Fibroblast of lung (primary cell): ENCODE results near the gene ZSCAN21. TPM values are rescaled to one million over a fixed set of nuclear protein-coding genes. Genes with fewer than 3 reads are reported as not detected.

Source experiments
- DNase-seq, 2 donors: peaks; one replicate each; pipeline versions ENCODE4 v3.0.0 to v3.0.0-alpha.2; 2010; ENCODE audit warnings: low read depth in 2 of 2
- H2AFZ ChIP-seq: 2 replicates; pipeline ENCODE4 v1.5.1; 2012; ENCODE audit warnings: low read length, control low read depth, inconsistent platforms
- H3K27ac ChIP-seq: 2 replicates; pipeline ENCODE4 v1.5.1; 2011; ENCODE audit warnings: low read length, control low read depth; ENCODE audit not compliant: insufficient read depth
- H3K27me3 ChIP-seq: 2 replicates; pipeline ENCODE4 v1.5.1; 2011; ENCODE audit warnings: mild to moderate bottlenecking, low read length; ENCODE audit not compliant: control insufficient read depth, insufficient read depth
- H3K36me3 ChIP-seq: 2 replicates; pipeline ENCODE4 v1.5.1; 2011; ENCODE audit warnings: low read length; ENCODE audit not compliant: control insufficient read depth, insufficient read depth
- H3K4me1 ChIP-seq: 2 replicates; pipeline ENCODE4 v1.5.1; 2011; ENCODE audit warnings: low read length; ENCODE audit not compliant: control insufficient read depth, insufficient read depth; ENCODE audit errors: extremely low read depth
- H3K4me2 ChIP-seq: 2 replicates; pipeline ENCODE4 v1.5.1; 2011; ENCODE audit warnings: low read length, control low read depth; ENCODE audit not compliant: insufficient read depth; ENCODE audit errors: extremely low read depth
- H3K4me3 ChIP-seq, 4 experiments: fragments of 200-600 bp in 1 of 4; sonication (generic) in 1 of 4; replicated peaks in 1 of 4; 2 replicates each; pipeline ENCODE4 v1.5.1; 2011 to 2016; ENCODE audit warnings: low read length in 4 of 4, low read depth in 3 of 4, mild to moderate bottlenecking in 3 of 4, control low read depth in 2 of 4, inconsistent platforms in 1 of 4, mixed read lengths in 1 of 4; ENCODE audit not compliant: insufficient read depth in 1 of 4; ENCODE audit errors: control extremely low read depth in 1 of 4
- H3K79me2 ChIP-seq: 2 replicates; pipeline ENCODE4 v1.5.1; 2012; ENCODE audit warnings: mild to moderate bottlenecking, low read length, inconsistent platforms; ENCODE audit not compliant: control insufficient read depth, insufficient read depth
- H3K9ac ChIP-seq: 2 replicates; pipeline ENCODE4 v1.5.1; 2011; ENCODE audit warnings: mild to moderate bottlenecking, low read length, control low read depth; ENCODE audit not compliant: insufficient read depth
- H3K9me3 ChIP-seq: 2 replicates; pipeline ENCODE4 v1.5.1; 2012; ENCODE audit warnings: low read depth, low read length; ENCODE audit not compliant: control insufficient read depth, insufficient read depth
- H4K20me1 ChIP-seq: 2 replicates; pipeline ENCODE4 v1.5.1; 2011; ENCODE audit warnings: low read length; ENCODE audit not compliant: control insufficient read depth, insufficient read depth; ENCODE audit errors: extremely low read depth
- CTCF ChIP-seq, 2 donors: IDR thresholded peaks in 1 of 2; conservative IDR thresholded peaks in 1 of 2; 1 replicate in 1 of 2; 2 replicates in 1 of 2; pipeline ENCODE4 v1.5.1; 2011 to 2012; ENCODE audit warnings: low read length in 2 of 2, control low read depth in 1 of 2, inconsistent platforms in 1 of 2, low read depth in 1 of 2, mild to moderate bottlenecking in 1 of 2
- EZH2 ChIP-seq: IDR thresholded peaks from 2 replicates; pipeline ENCODE4 v1.5.1; 2012; ENCODE audit warnings: low read length, control low read depth, mild to moderate bottlenecking; ENCODE audit errors: missing control alignments
- polyA plus RNA-seq, 2 donors: library from polyadenylated mRNA; depleted of rRNA in 1 of 2; stranded (reverse) in 1 of 2; unstranded in 1 of 2; fragments of >200 nt; gene quantifications; 2 replicates each; pipeline ENCODE4 v1.2.1, GENCODE V29; 2011 to 2012; ENCODE audit warnings: missing spikeins in 1 of 2
- total RNA-seq: library from RNA; depleted of rRNA; stranded (reverse); fragments of >200 nt; gene quantifications from 2 replicates; pipeline ENCODE4 v1.2.1, GENCODE V29; 2014

The ZSCAN21 gene
- total and polyA plus RNA-seq, 2 donors (not counting 1 experiment from before 2014, with no cell fraction given) = 11.1 to 11.3 TPM

- Histone ChIP-seq H3K9me3 (no peaks in the 10 kb centered on the region), H3K36me3 (peaks cover 34% of the 10 kb centered on the region), H4K20me1 (no peaks in the 10 kb centered on the region), H3K4me3 (no peak overlapping the region), H3K79me2 (no peaks in the 10 kb centered on the region), H3K4me2 (no peak overlapping the region), H3K9ac (no peak overlapping the region), H3K4me1 (no peaks in the 10 kb centered on the region), H3K27me3 (no peaks in the 10 kb centered on the region), H3K27ac (no peak overlapping the region), H2AFZ (no peak overlapping the region)
- TF ChIP-seq CTCF (conservative IDR thresholded peaks at IDR 0.05 in 1 of 2, IDR thresholded peaks at IDR 0.05 in 1 of 2; ENCODE audit: low read depth in 1 of 2, low read length in 2 of 2) (no peak), EZH2 (no peak)
- DNase-seq = no peak
Observed at GRCh38 chr7:100111156-100111555, 61.6 kb downstream of the ZSCAN21 start.

GRCh38 chr7:100111914-100112313 is 62.3 kb downstream of the ZSCAN21 start:
- H3K36me3 ChIP-seq = peaks cover 33% of the 10 kb centered on the region

More at GRCh38 chr7:100111914-100112313, 62.3 kb downstream of the ZSCAN21 start:
- TF ChIP-seq EZH2 = no peak
- TF ChIP-seq CTCF (conservative IDR thresholded peaks at IDR 0.05 in 1 of 2, IDR thresholded peaks at IDR 0.05 in 1 of 2; ENCODE audit: low read depth in 1 of 2, low read length in 2 of 2) = no peak
- Histone ChIP-seq H3K4me3 (no peak overlapping the region), H3K4me1 (no peaks in the 10 kb centered on the region), H3K27ac (no peak overlapping the region), H3K79me2 (no peaks in the 10 kb centered on the region), H3K9me3 (no peaks in the 10 kb centered on the region), H3K27me3 (no peaks in the 10 kb centered on the region), H2AFZ (no peak overlapping the region), H3K4me2 (no peak overlapping the region), H4K20me1 (no peaks in the 10 kb centered on the region), H3K9ac (no peak overlapping the region)
- no peak for DNase-seq

Other genes with a start within 250 kb of the ZSCAN21 start
- not detected in 2 replicates for gene CYP3A43, start 221.8 kb upstream of the ZSCAN21 start, total RNA-seq
- gene CYP3A43, start 221.8 kb upstream of the ZSCAN21 start, polyA plus RNA-seq = not detected in 2 replicates
- 0.17 TPM in 1 of 2 replicates, not detected in the other for gene OR2AE1, start 172.7 kb upstream of the ZSCAN21 start, total RNA-seq
- gene OR2AE1, start 172.7 kb upstream of the ZSCAN21 start, polyA plus RNA-seq = 0.07 and 0.10 TPM in 2 replicates
- 31.5 and 35.4 TPM in 2 replicates for gene TRIM4, start 130.2 kb upstream of the ZSCAN21 start, total RNA-seq
- 19.6 and 23.1 TPM in 2 replicates for gene TRIM4, start 130.2 kb upstream of the ZSCAN21 start, polyA plus RNA-seq
- not detected in 2 replicates for gene GJC3, start 120.2 kb upstream of the ZSCAN21 start, total RNA-seq
- not detected in 2 replicates for gene GJC3, start 120.2 kb upstream of the ZSCAN21 start, polyA plus RNA-seq
- gene AZGP1, start 73.7 kb upstream of the ZSCAN21 start, total RNA-seq = not detected in 2 replicates
- not detected in 2 replicates for gene AZGP1, start 73.7 kb upstream of the ZSCAN21 start, polyA plus RNA-seq
- gene ZKSCAN1, start 34.2 kb upstream of the ZSCAN21 start, total RNA-seq = 39.0 and 50.2 TPM in 2 replicates
- 21.0 and 25.3 TPM in 2 replicates for gene ZKSCAN1, start 34.2 kb upstream of the ZSCAN21 start, polyA plus RNA-seq
- 26.8 and 30.8 TPM in 2 replicates for gene ZNF3, start 31.9 kb downstream of the ZSCAN21 start, total RNA-seq
- gene ZNF3, start 31.9 kb downstream of the ZSCAN21 start, polyA plus RNA-seq = 19.7 and 20.4 TPM in 2 replicates
- 43.1 and 71.0 TPM in 2 replicates for gene COPS6, start 39.2 kb downstream of the ZSCAN21 start, total RNA-seq
- 188 and 312 TPM in 2 replicates for gene COPS6, start 39.2 kb downstream of the ZSCAN21 start, polyA plus RNA-seq
- gene MCM7, start 51.6 kb downstream of the ZSCAN21 start, total RNA-seq = 16.7 and 24.4 TPM in 2 replicates
- gene MCM7, start 51.6 kb downstream of the ZSCAN21 start, polyA plus RNA-seq = 34.3 and 110 TPM in 2 replicates
- gene AP4M1, start 51.9 kb downstream of the ZSCAN21 start, total RNA-seq = 17.2 and 30.3 TPM in 2 replicates
- gene AP4M1, start 51.9 kb downstream of the ZSCAN21 start, polyA plus RNA-seq = 19.6 and 22.1 TPM in 2 replicates
- 33.1 and 41.5 TPM in 2 replicates for gene TAF6, start 69.6 kb downstream of the ZSCAN21 start, total RNA-seq
- 16.2 and 23.6 TPM in 2 replicates for gene TAF6, start 69.6 kb downstream of the ZSCAN21 start, polyA plus RNA-seq
- 21.6 and 38.3 TPM in 2 replicates for gene CNPY4, start 69.9 kb downstream of the ZSCAN21 start, total RNA-seq
- gene CNPY4, start 69.9 kb downstream of the ZSCAN21 start, polyA plus RNA-seq = 29.1 and 40.7 TPM in 2 replicates
- gene MBLAC1, start 77.2 kb downstream of the ZSCAN21 start, total RNA-seq = 1.8 and 2.5 TPM in 2 replicates
- 0.75 and 1.1 TPM in 2 replicates for gene MBLAC1, start 77.2 kb downstream of the ZSCAN21 start, polyA plus RNA-seq
- 95.0 and 110 TPM in 2 replicates for gene LAMTOR4, start 99.1 kb downstream of the ZSCAN21 start, total RNA-seq
- 116 and 165 TPM in 2 replicates for gene LAMTOR4, start 99.1 kb downstream of the ZSCAN21 start, polyA plus RNA-seq
- 5.6 and 5.9 TPM in 2 replicates for gene TRAPPC14, start 108.9 kb downstream of the ZSCAN21 start, total RNA-seq
- 1.9 and 2.4 TPM in 2 replicates for gene TRAPPC14, start 108.9 kb downstream of the ZSCAN21 start, polyA plus RNA-seq
- 3.9 and 7.1 TPM in 2 replicates for gene GAL3ST4, start 118.8 kb downstream of the ZSCAN21 start, total RNA-seq
- 10.3 and 14.6 TPM in 2 replicates for gene GAL3ST4, start 118.8 kb downstream of the ZSCAN21 start, polyA plus RNA-seq
- gene GPC2, start 127.6 kb downstream of the ZSCAN21 start, total RNA-seq = 1.8 and 2.3 TPM in 2 replicates
- 0.35 and 0.60 TPM in 2 replicates for gene GPC2, start 127.6 kb downstream of the ZSCAN21 start, polyA plus RNA-seq
- gene STAG3, start 128.1 kb downstream of the ZSCAN21 start, total RNA-seq = 0.50 and 0.77 TPM in 2 replicates
- gene STAG3, start 128.1 kb downstream of the ZSCAN21 start, polyA plus RNA-seq = 0.27 and 0.34 TPM in 2 replicates
- gene PVRIG, start 170.2 kb downstream of the ZSCAN21 start, total RNA-seq = not detected in 2 replicates
- gene PVRIG, start 170.2 kb downstream of the ZSCAN21 start, polyA plus RNA-seq = not detected in 2 replicates